Sigmoid colon (tissue), 7 donors: ENCODE measurements around the gene MROH2A. TPM values are rescaled to one million over a fixed set of nuclear protein-coding genes. Genes with fewer than 3 reads are reported as not detected.
A peak's percentile ranks its signal among the peaks of the same experiment; 100 is the strongest.

Experiments used
- DNase-seq: peaks from one replicate; pipeline ENCODE4 v3.0.0-alpha.2; 2019
- H3K27ac ChIP-seq, 4 donors: fragments of 200-600 bp; sonication (generic); one replicate each; pipeline ENCODE4 v1.5.1; 2016 to 2019; ENCODE audit warnings: mild to moderate bottlenecking in 1 of 4
- H3K27me3 ChIP-seq, 3 donors: fragments of 200-600 bp; sonication (generic); one replicate each; pipeline ENCODE4 v1.5.1; 2019; ENCODE audit warnings: mild to moderate bottlenecking in 1 of 3
- H3K36me3 ChIP-seq, 4 donors: fragments of 200-600 bp; sonication (generic); one replicate each; pipeline ENCODE4 v1.5.1; 2016 to 2019
- H3K4me1 ChIP-seq, 4 donors: fragments of 200-600 bp; sonication (generic); one replicate each; pipeline ENCODE4 v1.5.1; 2017 to 2019
- H3K4me3 ChIP-seq, 4 donors: fragments of 200-600 bp; sonication (generic); one replicate each; pipeline ENCODE4 v1.5.1; 2017 to 2019; ENCODE audit warnings: mild to moderate bottlenecking in 2 of 4, moderate library complexity in 1 of 4
- H3K9me3 ChIP-seq, 4 donors: fragments of 200-600 bp in 3 of 4; sonication (generic) in 3 of 4; one replicate each; pipeline versions ENCODE4 v1.5.1 to v1.6.1; 2013 to 2019
- EP300 ChIP-seq, 4 donors: sonication (generic); formaldehyde crosslinking; IDR thresholded peaks; one replicate each; pipeline ENCODE4 v1.6.1; 2017; ENCODE audit warnings: antibody characterized with exemption in 4 of 4
- POLR2A ChIP-seq, 2 donors: fragments of 450-650 bp; IDR thresholded peaks; one replicate each; pipeline ENCODE4 v1.6.1; 2016; ENCODE audit warnings: antibody characterized with exemption in 2 of 2, mild to moderate bottlenecking in 2 of 2, moderate library complexity in 2 of 2
- POLR2AphosphoS5 ChIP-seq, 4 donors: sonication (generic); formaldehyde crosslinking; IDR thresholded peaks; one replicate each; pipeline ENCODE4 v1.6.1; 2017; ENCODE audit warnings: antibody characterized with exemption in 4 of 4
- WGBS, 2 donors: extraction: QIAGEN DNeasy Blood & Tissue Kit; methylation state at CpG; one replicate each; pipeline ENCODE4 v1.1.7; 2013; 5-methylcytosine and 5-hydroxymethylcytosine counted together
- intact Hi-C: fragments of 100-400 bp; cut with DNase I; formaldehyde crosslinking; loops from one replicate; pipeline ENCODE4 v1.15.1; 2023
- polyA plus RNA-seq, 3 donors: library from polyadenylated mRNA; stranded (reverse); fragments of 200-250 nt; gene quantifications; one replicate each; pipeline ENCODE4 v1.2.3, GENCODE V29; 2013
- total RNA-seq, 4 donors: library from RNA; depleted of rRNA; stranded (reverse); fragments of >200 nt; gene quantifications; one replicate each; pipeline ENCODE4 v1.1.0, GENCODE V29; 2016
- TF ChIP-seq, protein P1 (sequence below), 4 experiments: fragments of 450-650 bp in 3 of 4; fragments of 200-600 bp in 1 of 4; IDR thresholded peaks; one replicate each; pipeline ENCODE4 v1.5.1; 2016 to 2019; ENCODE audit warnings: antibody characterized with exemption in 4 of 4, mild to moderate bottlenecking in 3 of 4, moderate library complexity in 2 of 4
- donor health status: healthy with polysubstance abuse.
- donor health status: Bipolar disorder and iron deficiency.
- donor health status: healthy.

MROH2A gene
- total and polyA plus RNA-seq, 7 donors: 0.06 TPM; not detected in 6

DNA sequence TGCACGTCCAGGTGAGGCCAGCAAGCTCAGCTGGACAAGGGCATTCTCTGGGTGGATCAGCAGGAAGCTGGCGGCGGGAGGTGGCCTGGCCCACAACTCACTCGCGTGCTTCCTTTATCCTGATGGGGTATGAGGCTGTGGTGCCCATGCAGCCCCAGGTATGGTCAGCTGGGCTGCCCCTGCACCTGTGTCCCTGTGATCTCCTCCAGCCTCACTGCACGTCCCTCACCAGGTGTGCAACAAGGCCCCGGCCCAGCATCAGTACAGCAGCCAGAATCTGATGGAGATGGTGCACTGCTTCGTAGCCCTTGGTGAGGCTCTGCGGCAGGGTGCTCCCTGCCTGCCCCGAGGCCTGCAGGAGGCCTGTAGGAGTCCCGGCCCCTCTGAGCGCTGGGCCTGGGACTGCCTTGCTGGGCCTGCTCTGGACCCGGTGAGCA, 17.6 kb downstream of the MROH2A start:
- H3K27me3 ChIP-seq: no peaks in the 10 kb centered on the region
- intact Hi-C loops: no loop called here
- H3K27ac ChIP-seq: no peak overlapping the region
- H3K9me3 ChIP-seq: no peaks in the 10 kb centered on the region
- H3K4me3 ChIP-seq: no peak overlapping the region
- no peaks in the 10 kb centered on the region for H3K4me1 ChIP-seq
- H3K36me3 ChIP-seq: no peaks in the 10 kb centered on the region
- DNase-seq: no peak
- whole genome bisulfite sequencing, 2 donors: 93 to 96% methylated on average over 13 of the region's 13 CpGs
- TF ChIP-seq POLR2AphosphoS5 (IDR thresholded peaks at IDR 0.05) (no peak), POLR2A (IDR thresholded peaks at IDR 0.05) (no peak), EP300 (IDR thresholded peaks at IDR 0.05) (no peak)
- TF ChIP-seq, protein P1, sequence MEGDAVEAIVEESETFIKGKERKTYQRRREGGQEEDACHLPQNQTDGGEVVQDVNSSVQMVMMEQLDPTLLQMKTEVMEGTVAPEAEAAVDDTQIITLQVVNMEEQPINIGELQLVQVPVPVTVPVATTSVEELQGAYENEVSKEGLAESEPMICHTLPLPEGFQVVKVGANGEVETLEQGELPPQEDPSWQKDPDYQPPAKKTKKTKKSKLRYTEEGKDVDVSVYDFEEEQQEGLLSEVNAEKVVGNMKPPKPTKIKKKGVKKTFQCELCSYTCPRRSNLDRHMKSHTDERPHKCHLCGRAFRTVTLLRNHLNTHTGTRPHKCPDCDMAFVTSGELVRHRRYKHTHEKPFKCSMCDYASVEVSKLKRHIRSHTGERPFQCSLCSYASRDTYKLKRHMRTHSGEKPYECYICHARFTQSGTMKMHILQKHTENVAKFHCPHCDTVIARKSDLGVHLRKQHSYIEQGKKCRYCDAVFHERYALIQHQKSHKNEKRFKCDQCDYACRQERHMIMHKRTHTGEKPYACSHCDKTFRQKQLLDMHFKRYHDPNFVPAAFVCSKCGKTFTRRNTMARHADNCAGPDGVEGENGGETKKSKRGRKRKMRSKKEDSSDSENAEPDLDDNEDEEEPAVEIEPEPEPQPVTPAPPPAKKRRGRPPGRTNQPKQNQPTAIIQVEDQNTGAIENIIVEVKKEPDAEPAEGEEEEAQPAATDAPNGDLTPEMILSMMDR (IDR thresholded peaks at IDR 0.05): no peak

DNA sequence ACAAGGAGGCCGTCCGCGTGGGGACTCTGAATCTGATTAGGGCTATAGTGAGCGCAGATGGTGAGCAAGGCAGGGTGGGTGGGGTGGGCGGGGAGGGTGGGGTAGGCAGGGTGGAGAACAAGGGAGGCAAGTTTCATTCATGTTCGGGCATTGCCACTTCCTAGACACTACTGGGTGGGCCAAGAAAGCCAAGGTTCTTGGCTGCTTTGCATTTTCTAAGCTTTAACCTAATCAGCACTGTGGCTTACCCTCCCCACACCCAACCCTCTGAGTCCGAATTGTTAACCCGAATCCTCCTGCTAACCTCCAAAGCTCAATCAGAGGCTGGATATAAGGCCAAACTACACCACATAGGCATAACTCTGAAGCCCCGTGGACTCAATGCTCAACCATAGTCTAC, 18.1 kb downstream of the MROH2A start:
- DNase-seq: no peak
- Histone ChIP-seq H3K27ac (no peak overlapping the region), H3K4me1 (no peaks in the 10 kb centered on the region), H3K27me3 (no peaks in the 10 kb centered on the region), H3K36me3 (no peaks in the 10 kb centered on the region), H3K4me3 (no peak overlapping the region), H3K9me3 (no peaks in the 10 kb centered on the region)
- intact Hi-C loops: no loop called here
- WGBS, 2 donors: 92% methylated on average over 9 of the region's 9 CpGs
- TF ChIP-seq, protein P1 (IDR thresholded peaks at IDR 0.05): no peak

DNA sequence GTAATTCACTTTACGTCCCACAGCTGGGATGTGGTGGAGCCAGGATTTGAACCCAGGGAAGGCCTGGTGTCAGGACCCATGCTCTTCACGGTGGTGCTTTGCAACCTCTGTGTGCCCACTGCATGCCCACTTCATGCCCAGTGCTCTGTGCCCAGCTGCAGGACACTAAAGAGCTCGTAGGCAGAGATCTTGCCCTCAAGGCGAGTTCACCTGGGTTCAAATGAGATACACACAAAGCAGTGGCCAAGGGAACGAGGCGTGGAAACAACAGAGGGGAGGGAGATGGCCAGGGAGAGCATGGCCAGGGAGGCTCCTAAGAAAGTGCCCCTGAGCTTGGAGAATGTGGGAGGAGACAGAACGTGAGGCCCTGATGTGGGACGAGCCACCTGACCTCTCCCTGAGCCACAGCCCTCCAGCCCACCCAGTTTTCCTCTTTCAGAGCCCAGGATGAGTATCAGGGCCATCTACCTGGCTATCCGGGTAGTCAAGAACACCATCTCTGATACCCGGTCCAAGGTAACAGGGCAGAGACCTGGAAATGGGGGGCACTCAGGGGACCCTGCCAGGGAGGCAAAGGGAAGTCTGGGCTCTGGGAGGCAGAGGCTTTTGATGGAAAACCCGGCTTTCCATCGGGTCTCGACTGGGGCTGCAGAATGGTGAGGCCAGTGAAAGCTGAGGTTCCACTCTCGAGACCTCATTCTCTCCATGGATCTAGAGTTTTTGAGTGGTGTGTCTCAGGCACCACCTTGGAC, 20.4 kb downstream of the MROH2A start:
- no peak for TF ChIP-seq EP300 (IDR thresholded peaks at IDR 0.05)
- TF ChIP-seq POLR2AphosphoS5 (IDR thresholded peaks at IDR 0.05): no peak
- H3K27me3 ChIP-seq: no peaks in the 10 kb centered on the region
- H3K36me3 ChIP-seq: no peaks in the 10 kb centered on the region
- H3K4me1 ChIP-seq: no peaks in the 10 kb centered on the region
- no peaks in the 10 kb centered on the region for H3K9me3 ChIP-seq
- intact Hi-C loops: no loop called here
- no peak for DNase-seq
- WGBS, 2 donors: 84 to 85% methylated on average over 14 of the region's 14 CpGs
- H3K4me3 ChIP-seq: no peak overlapping the region
- no peak overlapping the region for H3K27ac ChIP-seq

DNA sequence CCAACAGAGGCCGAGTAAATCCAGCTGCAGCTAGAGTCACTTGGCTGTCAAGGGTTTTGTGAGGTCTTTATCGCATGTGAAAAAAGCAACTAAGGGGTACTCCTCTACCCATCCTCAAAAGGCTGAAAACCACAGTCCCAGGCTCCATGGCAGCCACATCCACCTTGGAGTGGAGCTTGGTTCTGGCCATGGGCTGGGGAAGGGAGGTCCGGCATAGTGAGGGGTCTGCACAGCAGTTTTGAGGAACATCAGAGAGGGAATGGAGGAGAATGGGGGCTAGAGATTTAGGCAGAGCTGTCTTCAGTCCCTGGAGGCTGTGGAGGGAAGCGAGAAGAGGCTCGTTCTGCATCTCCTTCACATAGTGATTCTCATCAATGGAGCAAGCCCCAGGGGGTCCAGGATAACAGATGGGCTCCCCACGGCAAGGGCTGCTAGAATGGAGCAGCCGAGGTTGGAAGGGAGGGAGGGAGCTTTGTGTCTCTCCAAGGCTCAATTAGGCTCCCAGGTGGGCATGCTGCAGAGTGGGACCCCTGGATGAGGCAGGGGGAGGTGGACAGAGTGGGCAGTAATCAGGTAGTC, 21.0 kb downstream of the MROH2A start:
- WGBS, 2 donors: 69 to 74% methylated on average over 7 of the region's 7 CpGs
- H3K4me1 ChIP-seq: no peaks in the 10 kb centered on the region
- H3K36me3 ChIP-seq: no peaks in the 10 kb centered on the region
- TF ChIP-seq, protein P1 (IDR thresholded peaks at IDR 0.05): no peak
- TF ChIP-seq POLR2A (IDR thresholded peaks at IDR 0.05) (no peak), POLR2AphosphoS5 (IDR thresholded peaks at IDR 0.05) (no peak), EP300 (IDR thresholded peaks at IDR 0.05) (no peak)
- no peak overlapping the region for H3K4me3 ChIP-seq
- H3K27me3 ChIP-seq: no peaks in the 10 kb centered on the region
- intact Hi-C loops: no loop called here
- no peaks in the 10 kb centered on the region for H3K9me3 ChIP-seq
- peak; percentile 33 for DNase-seq
- no peak overlapping the region for H3K27ac ChIP-seq

DNA sequence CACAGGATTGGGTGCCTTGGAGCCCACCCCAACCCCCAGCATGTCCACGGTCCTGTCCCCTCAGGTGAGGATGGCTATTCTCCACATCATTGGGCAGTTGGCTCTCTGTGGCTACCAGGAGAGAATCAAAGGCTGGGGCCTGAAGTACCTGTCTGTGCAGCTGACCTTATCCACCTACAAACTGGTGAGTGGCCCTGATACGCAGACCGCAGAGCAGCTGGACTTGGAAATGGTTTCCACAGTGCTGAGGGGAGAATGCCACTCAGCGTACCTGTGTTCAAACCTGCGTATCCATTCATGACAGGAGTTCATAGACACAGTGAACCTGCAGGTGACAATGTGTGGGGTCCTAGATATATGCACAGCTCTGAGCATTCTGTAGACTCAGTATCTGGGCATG, 21.6 kb downstream of the MROH2A start:
- Histone ChIP-seq H3K36me3 (no peaks in the 10 kb centered on the region), H3K4me1 (no peaks in the 10 kb centered on the region), H3K27me3 (no peaks in the 10 kb centered on the region), H3K9me3 (no peaks in the 10 kb centered on the region), H3K27ac (no peak overlapping the region), H3K4me3 (no peak overlapping the region)
- TF ChIP-seq, protein P1 (IDR thresholded peaks at IDR 0.05): no peak
- TF ChIP-seq POLR2A (IDR thresholded peaks at IDR 0.05) (no peak), POLR2AphosphoS5 (IDR thresholded peaks at IDR 0.05) (no peak), EP300 (IDR thresholded peaks at IDR 0.05) (no peak)
- DNase-seq: no peak
- intact Hi-C loops: no loop called here
- 55% methylated on average over 5 of the region's 5 CpGs for WGBS, 2 donors
